Thyroid gland (tissue), 4 donors: ENCODE data around the gene GPR119.

ENCODE experiments used
- POLR2A ChIP-seq, 2 donors: fragments of 450-650 bp; IDR thresholded peaks; one replicate each; pipeline ENCODE4 v1.6.1; 2017; ENCODE audit warnings: antibody characterized with exemption in 2 of 2, mild to moderate bottlenecking in 2 of 2, moderate library complexity in 1 of 2
- TF ChIP-seq, protein P1 (sequence below), 6 experiments: fragments of 200-600 bp in 3 of 6; fragments of 450-650 bp in 3 of 6; sonication (generic) in 3 of 6; IDR thresholded peaks; one replicate each; pipeline ENCODE4 v1.5.1; 2016 to 2019; ENCODE audit warnings: antibody characterized with exemption in 6 of 6, mild to moderate bottlenecking in 2 of 6, inconsistent platforms in 1 of 6, moderate library complexity in 1 of 6

GRCh38 chrX:130415201-130415600, 29.7 kb upstream of the GPR119 start:
- TF ChIP-seq, protein P1, sequence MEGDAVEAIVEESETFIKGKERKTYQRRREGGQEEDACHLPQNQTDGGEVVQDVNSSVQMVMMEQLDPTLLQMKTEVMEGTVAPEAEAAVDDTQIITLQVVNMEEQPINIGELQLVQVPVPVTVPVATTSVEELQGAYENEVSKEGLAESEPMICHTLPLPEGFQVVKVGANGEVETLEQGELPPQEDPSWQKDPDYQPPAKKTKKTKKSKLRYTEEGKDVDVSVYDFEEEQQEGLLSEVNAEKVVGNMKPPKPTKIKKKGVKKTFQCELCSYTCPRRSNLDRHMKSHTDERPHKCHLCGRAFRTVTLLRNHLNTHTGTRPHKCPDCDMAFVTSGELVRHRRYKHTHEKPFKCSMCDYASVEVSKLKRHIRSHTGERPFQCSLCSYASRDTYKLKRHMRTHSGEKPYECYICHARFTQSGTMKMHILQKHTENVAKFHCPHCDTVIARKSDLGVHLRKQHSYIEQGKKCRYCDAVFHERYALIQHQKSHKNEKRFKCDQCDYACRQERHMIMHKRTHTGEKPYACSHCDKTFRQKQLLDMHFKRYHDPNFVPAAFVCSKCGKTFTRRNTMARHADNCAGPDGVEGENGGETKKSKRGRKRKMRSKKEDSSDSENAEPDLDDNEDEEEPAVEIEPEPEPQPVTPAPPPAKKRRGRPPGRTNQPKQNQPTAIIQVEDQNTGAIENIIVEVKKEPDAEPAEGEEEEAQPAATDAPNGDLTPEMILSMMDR (IDR thresholded peaks at IDR 0.05): no peak
- no peak for TF ChIP-seq POLR2A (IDR thresholded peaks at IDR 0.05)
